ENCODE measurements around the gene F11. TPM values are rescaled to one million over a fixed set of nuclear protein-coding genes. Genes with fewer than 3 reads are reported as not detected.

The F11 gene
- total and polyA plus RNA-seq, 9 of the 15 experiments (the other 6 are each of a cell fraction or from before 2014, with no cell fraction given): not detected

- ChIA-PET POLR2A (no interaction called here), CTCF (ENCODE audit: low intra/inter-chr PET ratio) (no interaction called here)
- H3K4me3 ChIP-seq: no peak overlapping the region
- H3K9me1 ChIP-seq (ENCODE audit: control insufficient read depth, insufficient read depth, low read length): no peaks in the 10 kb centered on the region
- in situ Hi-C loops (cut with MboI): no loop called here
- WGBS (ENCODE audit: insufficient coverage, low coverage, missing lambda C conversion rate): 0% methylated on average over 7 of the region's 7 CpGs
- no peak overlapping the region for H3K9ac ChIP-seq (ENCODE audit: insufficient read depth in 1 of 2, low read depth in 2 of 2, low read length in 2 of 2)
- H2AFZ ChIP-seq (ENCODE audit: low read depth, low read length): no peak overlapping the region
- no peak for FAIRE-seq
- H3K79me2 ChIP-seq (ENCODE audit: control insufficient read depth, insufficient read depth, low read length): no peaks in the 10 kb centered on the region
- TF ChIP-seq ERF (CRISPR knock-in tag; IDR thresholded peaks at IDR 0.05) (no peak), ZKSCAN3 (CRISPR knock-in tag; IDR thresholded peaks at IDR 0.05) (no peak), FOXP4 (CRISPR knock-in tag; IDR thresholded peaks at IDR 0.05; ENCODE audit: borderline replicate concordance) (no peak), RNF219 (CRISPR knock-in tag; IDR thresholded peaks at IDR 0.05) (no peak), RBFOX2 (IDR thresholded peaks at IDR 0.05; ENCODE audit: low read depth, low read length) (no peak), ZNF277 (CRISPR knock-in tag; IDR thresholded peaks at IDR 0.05; ENCODE audit: borderline replicate concordance) (no peak), ZNF551 (CRISPR knock-in tag; IDR thresholded peaks at IDR 0.05) (no peak)
- no peaks in the 10 kb centered on the region for H3K9me3 ChIP-seq (replicated peaks; ENCODE audit: control insufficient read depth, insufficient read depth, low read depth, low read length)
- H3K27me3 ChIP-seq (ENCODE audit: control insufficient read depth in 2 of 2, insufficient read depth in 2 of 2, low read length in 2 of 2): peaks cover 3 to 8% of the 10 kb centered on the region in 2 experiments; a peak in 4 of 5 replicates
- intact Hi-C loops (cut with micrococcal nuclease): no loop called here
- no peaks in the 10 kb centered on the region for H3K36me3 ChIP-seq (ENCODE audit: control insufficient read depth, insufficient read depth, low read length)
- no peaks in the 10 kb centered on the region for H4K20me1 ChIP-seq (replicated peaks; ENCODE audit: control insufficient read depth, insufficient read depth, low read length)
- no peak overlapping the region for H3K27ac ChIP-seq (ENCODE audit: extremely low read depth, low read depth, low read length)
- DNase-seq (ENCODE audit: extremely low read depth in 1 of 4, low spot score in 3 of 4): no peak
- H3K4me2 ChIP-seq (ENCODE audit: insufficient read depth, low read length): no peak overlapping the region
- BruUV-seq (replicated peaks): no TSS peak
- H3K4me1 ChIP-seq (replicated peaks in 1 of 2; ENCODE audit: control insufficient read depth in 2 of 2, insufficient read depth in 2 of 2, low read length in 2 of 2): no peaks in the 10 kb centered on the region
- ATAC-seq: no peak
These were observed 25.0 kb upstream of the F11 start for GRCh38 chr4:186240848-186241491.
